GM12878 (cell line): ENCODE results near the gene FLAD1. TPM values are rescaled to one million over a fixed set of nuclear protein-coding genes. Genes with fewer than 3 reads are reported as not detected.
A peak's percentile ranks its signal among the peaks of the same experiment; 100 is the strongest.

Source experiments
- BMI1 ChIP-seq: fragments of 450-650 bp; IDR thresholded peaks from 2 replicates; pipeline ENCODE4 v1.6.1; 2016; ENCODE audit warnings: mild to moderate bottlenecking, moderate library complexity, borderline replicate concordance
- EGR1 ChIP-seq, 2 experiments: IDR thresholded peaks; 1 replicate in 1 of 2; 2 replicates in 1 of 2; pipeline ENCODE4 v1.6.1; 2011 to 2012; ENCODE audit warnings: low read depth in 2 of 2, low read length in 2 of 2, borderline replicate concordance in 1 of 2, mild to moderate bottlenecking in 1 of 2, moderate library complexity in 1 of 2
- MEF2B ChIP-seq: fragments of 450-650 bp; IDR thresholded peaks from 2 replicates; pipeline ENCODE4 v1.6.1; 2018; ENCODE audit warnings: mild to moderate bottlenecking, moderate library complexity; ENCODE audit not compliant: partially characterized antibody, poor library complexity, severe bottlenecking
- MTA2 ChIP-seq: fragments of 450-650 bp; IDR thresholded peaks from 2 replicates; pipeline ENCODE4 v1.6.1; 2016; ENCODE audit warnings: low read depth, mild to moderate bottlenecking, moderate library complexity
- MTA3 ChIP-seq: IDR thresholded peaks from 2 replicates; pipeline ENCODE4 v1.6.1; 2012; ENCODE audit warnings: low read length, inconsistent platforms, borderline replicate concordance
- PKNOX1 ChIP-seq: fragments of 450-650 bp; IDR thresholded peaks from 2 replicates; pipeline ENCODE4 v1.6.1; 2016; ENCODE audit warnings: mild to moderate bottlenecking
- PML ChIP-seq: IDR thresholded peaks from 2 replicates; pipeline ENCODE4 v1.6.1; 2012; ENCODE audit warnings: low read length, inconsistent platforms
- POLR2AphosphoS2 ChIP-seq: IDR thresholded peaks from 2 replicates; pipeline ENCODE4 v1.6.1; 2011; ENCODE audit warnings: low read depth, mild to moderate bottlenecking, low read length, improper control_type of control experiment, moderate library complexity
- PRDM15 ChIP-seq: fragments of 450-650 bp; formaldehyde crosslinking; IDR thresholded peaks from 2 replicates; pipeline ENCODE4 v1.4.0; 2020; ENCODE audit warnings: mild to moderate bottlenecking, moderate library complexity
- RB1 ChIP-seq: fragments of 450-650 bp; formaldehyde crosslinking; IDR thresholded peaks from 2 replicates; pipeline ENCODE4 v1.6.1; 2017; ENCODE audit warnings: mild to moderate bottlenecking, borderline replicate concordance
- REST ChIP-seq: IDR thresholded peaks from 2 replicates; pipeline ENCODE4 v1.6.1; 2012; ENCODE audit warnings: mild to moderate bottlenecking, low read depth, low read length
- SIN3A ChIP-seq: IDR thresholded peaks from 2 replicates; pipeline ENCODE4 v1.6.1; 2012; ENCODE audit warnings: low read depth, low read length, improper control_type of control experiment
- STAT1 ChIP-seq: fragments of 450-650 bp; conservative IDR thresholded peaks from 2 replicates; pipeline ENCODE4 v1.6.1; 2014; ENCODE audit warnings: antibody characterized with exemption, mild to moderate bottlenecking
- STAT3 ChIP-seq: IDR thresholded peaks from 2 replicates; pipeline ENCODE4 v1.6.1; 2011; ENCODE audit warnings: low read depth, low read length, improper control_type of control experiment
- TARDBP ChIP-seq: IDR thresholded peaks from 2 replicates; pipeline ENCODE4 v1.6.1; 2016; ENCODE audit warnings: borderline replicate concordance
- ZBTB4 ChIP-seq: fragments of 450-650 bp; formaldehyde crosslinking; IDR thresholded peaks from 2 replicates; pipeline ENCODE4 v1.4.0; 2022; ENCODE audit warnings: mild to moderate bottlenecking, moderate library complexity
- ZSCAN29 ChIP-seq: fragments of 450-650 bp; IDR thresholded peaks from 2 replicates; pipeline ENCODE4 v1.6.1; 2017; ENCODE audit warnings: mild to moderate bottlenecking, moderate library complexity
- polyA plus RNA-seq, 11 experiments: library from polyadenylated mRNA; depleted of rRNA in 4 of 11; unstranded in 6 of 11; stranded (reverse) in 5 of 11; fragments of >200 nt; fragmentation: Nextera tagmentation in 4 of 11; fragmentation: Illumina TruSeq in 1 of 11; extraction: Ambion mirVana in 4 of 11; extraction: Trizol in 1 of 11; gene quantifications; 1 replicate in 1 of 11; 2 replicates in 10 of 11; pipeline versions ENCODE4 v1.2.1 to v1.2.3, GENCODE V29; 2011 to 2016; ENCODE audit warnings: inconsistent platforms in 2 of 11, missing spikeins in 2 of 11, low read depth in 1 of 11
- total RNA-seq, 4 experiments: library from RNA; depleted of rRNA in 3 of 4; stranded (reverse); fragments of >200 nt in 3 of 4; fragmentation: Illumina TruSeq in 1 of 4; extraction: Trizol in 1 of 4; gene quantifications; 2 replicates each; pipeline versions ENCODE4 v1.2.1 to v1.2.3, GENCODE V29; 2013 to 2021

Gene FLAD1
- total and polyA plus RNA-seq, 10 of the 15 experiments (the other 5 are each of a cell fraction or from before 2014, with no cell fraction given): 22.9 to 93.4 (median 56.6) TPM

- TF ChIP-seq PKNOX1 (0 out of 2 replicates have a peak, but pooled peaks have one; percentile 6), ZSCAN29 (no peak), SIN3A (0 out of 2 replicates have a peak, but pooled peaks have one; percentile 51), REST (no peak), MTA3 (no peak), STAT1 (no peak), PRDM15 (CRISPR knock-in tag) (0 out of 2 replicates have a peak, but pooled peaks have one; percentile 59), POLR2AphosphoS2 (no peak), MEF2B (peak; percentile 51), RB1 (no peak), PML (no peak), ZBTB4 (CRISPR knock-in tag) (no peak), MTA2 (0 out of 2 replicates have a peak, but pooled peaks have one; percentile 14), EGR1 (IDR thresholded peaks at IDR 0.05; ENCODE audit: borderline replicate concordance in 1 of 2, low read depth in 2 of 2, low read length in 2 of 2) (peak in 1 of 2 experiments; percentile 93; a peak in 2 of 3 replicates), TARDBP (no peak), BMI1 (no peak), STAT3 (no peak)
Measured at GRCh38 chr1:154999571-155000410, 16.6 kb downstream of the FLAD1 start (continued).
